Measurements from ENCODE around the gene MAP2K7. TPM values are rescaled to one million over a fixed set of nuclear protein-coding genes. Genes with fewer than 3 reads are reported as not detected.

MAP2K7 gene
- polyA plus RNA-seq, 1 donor (not counting 4 experiments of a cell fraction or from before 2014, with no cell fraction given) = 8.4 TPM

DNA sequence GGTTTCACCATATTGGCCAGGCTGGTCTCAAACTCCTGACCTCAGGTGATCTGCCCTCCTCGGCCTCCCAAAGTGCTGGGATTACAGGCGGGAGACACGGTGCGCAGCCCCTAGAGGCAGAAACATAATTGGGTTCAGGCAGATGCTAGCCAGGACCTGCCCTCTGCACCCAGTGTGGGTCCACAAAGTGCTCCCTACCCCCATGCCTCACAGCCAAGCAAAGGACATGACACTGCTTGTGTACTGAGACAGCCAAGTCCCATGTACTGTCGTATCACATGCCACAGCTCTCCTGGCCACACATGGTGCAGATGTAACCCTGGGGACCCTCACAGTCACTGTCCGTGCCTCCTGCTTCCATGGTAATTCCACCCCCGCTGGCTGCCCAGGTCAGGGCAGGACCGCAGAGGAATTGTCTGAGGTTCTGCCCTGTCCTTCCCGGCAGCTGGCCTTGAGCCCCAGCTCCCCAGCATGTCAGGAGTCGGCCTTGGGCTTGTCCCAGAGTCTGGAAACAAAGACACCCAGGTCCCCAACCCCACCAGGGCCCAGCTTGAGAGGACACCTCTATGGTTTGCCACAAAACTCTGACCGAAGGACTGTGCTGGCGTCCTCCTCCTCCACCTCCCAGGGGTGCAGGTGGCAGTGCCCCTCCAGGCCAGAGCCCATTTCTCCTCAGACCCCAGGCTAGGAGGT is 37.1 kb upstream of the MAP2K7 start:
- dilution Hi-C loops (cut with MboI; ENCODE audit: extremely low pct_ligation_motif_present, low sequenced_read_pairs) = no loop called here
- Histone ChIP-seq H3K9me1 (ENCODE audit: control insufficient read depth, extremely low read depth, insufficient read depth, low read length) (no peaks in the 10 kb centered on the region), H3K27me3 (ENCODE audit: control insufficient read depth, extremely low read depth, insufficient read depth, low read length) (no peaks in the 10 kb centered on the region), H3K9me3 (ENCODE audit: control insufficient read depth, low read depth, low read length) (no peaks in the 10 kb centered on the region), H3K36me3 (ENCODE audit: control insufficient read depth in 2 of 2, extremely low read depth in 1 of 2, insufficient read depth in 2 of 2, low read length in 2 of 2) (no peaks in the 10 kb centered on the region), H4K20me1 (ENCODE audit: control insufficient read depth, extremely low read depth, insufficient read depth, low read length) (no peaks in the 10 kb centered on the region), H3K79me2 (ENCODE audit: control insufficient read depth, insufficient read depth, low read length) (no peaks in the 10 kb centered on the region), H3K27ac (ENCODE audit: control insufficient read depth, insufficient read depth, low read length) (no peak overlapping the region), H2AFZ (ENCODE audit: control insufficient read depth, low read length) (no peak overlapping the region), H3K9ac (ENCODE audit: control insufficient read depth, extremely low read depth, insufficient read depth, low read length) (no peak overlapping the region), H3K4me3 (ENCODE audit: control insufficient read depth in 2 of 3, extremely low read depth in 1 of 3, insufficient read depth in 2 of 3, low read depth in 1 of 3, low read length in 3 of 3) (no peak overlapping the region), H3K4me1 (ENCODE audit: control insufficient read depth, extremely low read depth, insufficient read depth, low read length) (peaks cover 22% of the 10 kb centered on the region), H3K4me2 (ENCODE audit: control insufficient read depth, extremely low read depth, insufficient read depth, low read depth, low read length) (no peak overlapping the region)
- DNase-seq (ENCODE audit: low read depth, low spot score) (no peak), FAIRE-seq (no peak)
- TF ChIP-seq, protein P1, sequence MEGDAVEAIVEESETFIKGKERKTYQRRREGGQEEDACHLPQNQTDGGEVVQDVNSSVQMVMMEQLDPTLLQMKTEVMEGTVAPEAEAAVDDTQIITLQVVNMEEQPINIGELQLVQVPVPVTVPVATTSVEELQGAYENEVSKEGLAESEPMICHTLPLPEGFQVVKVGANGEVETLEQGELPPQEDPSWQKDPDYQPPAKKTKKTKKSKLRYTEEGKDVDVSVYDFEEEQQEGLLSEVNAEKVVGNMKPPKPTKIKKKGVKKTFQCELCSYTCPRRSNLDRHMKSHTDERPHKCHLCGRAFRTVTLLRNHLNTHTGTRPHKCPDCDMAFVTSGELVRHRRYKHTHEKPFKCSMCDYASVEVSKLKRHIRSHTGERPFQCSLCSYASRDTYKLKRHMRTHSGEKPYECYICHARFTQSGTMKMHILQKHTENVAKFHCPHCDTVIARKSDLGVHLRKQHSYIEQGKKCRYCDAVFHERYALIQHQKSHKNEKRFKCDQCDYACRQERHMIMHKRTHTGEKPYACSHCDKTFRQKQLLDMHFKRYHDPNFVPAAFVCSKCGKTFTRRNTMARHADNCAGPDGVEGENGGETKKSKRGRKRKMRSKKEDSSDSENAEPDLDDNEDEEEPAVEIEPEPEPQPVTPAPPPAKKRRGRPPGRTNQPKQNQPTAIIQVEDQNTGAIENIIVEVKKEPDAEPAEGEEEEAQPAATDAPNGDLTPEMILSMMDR (optimal IDR thresholded peaks at IDR 0.05 in 1 of 3, IDR thresholded peaks at IDR 0.05 in 1 of 3, conservative IDR thresholded peaks at IDR 0.05 in 1 of 3; ENCODE audit: extremely low read depth in 1 of 3, insufficient read depth in 2 of 3, low read length in 3 of 3) = no peak
- no peak for TF ChIP-seq EZH2 (IDR thresholded peaks at IDR 0.05; ENCODE audit: low read length)

DNA sequence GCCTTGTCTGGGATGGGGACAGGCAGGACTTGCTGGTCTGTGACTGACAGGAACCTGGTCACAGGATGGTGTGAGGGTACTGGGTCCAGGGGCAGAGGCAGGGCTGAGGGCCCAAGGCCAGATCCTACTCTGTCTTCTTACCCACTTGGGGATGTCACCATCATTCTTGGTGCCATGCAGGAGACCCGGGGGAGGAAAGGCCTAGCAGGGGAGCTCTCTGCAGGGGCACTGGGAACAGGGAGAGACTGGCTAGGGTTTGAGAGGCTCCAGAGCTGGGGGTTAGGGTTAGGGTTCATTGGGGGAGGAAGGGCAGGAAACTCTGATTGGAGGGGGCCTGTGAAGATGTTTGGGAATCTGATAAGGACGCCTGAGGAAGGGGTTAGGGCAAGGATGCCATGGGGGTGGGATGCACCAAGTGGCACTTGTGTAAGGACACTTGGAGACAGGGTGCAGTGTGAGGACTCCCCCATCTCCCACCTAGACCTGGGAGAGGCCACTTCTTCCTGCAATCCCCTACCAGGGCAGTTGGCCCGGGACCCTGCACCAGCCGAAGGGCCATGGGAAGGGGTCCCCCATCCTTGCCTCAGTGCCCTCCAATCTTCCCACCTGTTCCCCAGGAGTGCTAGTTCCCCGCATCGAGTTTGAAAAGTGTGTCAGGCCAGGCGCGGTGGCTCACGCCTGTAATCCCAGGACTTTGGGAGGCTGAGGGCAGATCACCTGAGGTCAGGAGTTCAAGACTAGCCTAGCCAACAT is 36.4 kb upstream of the MAP2K7 start:
- FAIRE-seq (no peak), DNase-seq (ENCODE audit: low read depth, low spot score) (no peak)
- Histone ChIP-seq H3K36me3 (ENCODE audit: control insufficient read depth in 2 of 2, extremely low read depth in 1 of 2, insufficient read depth in 2 of 2, low read length in 2 of 2) (no peaks in the 10 kb centered on the region), H3K9me1 (ENCODE audit: control insufficient read depth, extremely low read depth, insufficient read depth, low read length) (no peaks in the 10 kb centered on the region), H3K4me2 (ENCODE audit: control insufficient read depth, extremely low read depth, insufficient read depth, low read depth, low read length) (no peak overlapping the region), H4K20me1 (ENCODE audit: control insufficient read depth, extremely low read depth, insufficient read depth, low read length) (peaks cover 2% of the 10 kb centered on the region), H2AFZ (ENCODE audit: control insufficient read depth, low read length) (no peak overlapping the region), H3K79me2 (ENCODE audit: control insufficient read depth, insufficient read depth, low read length) (no peaks in the 10 kb centered on the region), H3K9me3 (ENCODE audit: control insufficient read depth, low read depth, low read length) (no peaks in the 10 kb centered on the region), H3K9ac (ENCODE audit: control insufficient read depth, extremely low read depth, insufficient read depth, low read length) (no peak overlapping the region), H3K27me3 (ENCODE audit: control insufficient read depth, extremely low read depth, insufficient read depth, low read length) (peaks cover 1% of the 10 kb centered on the region), H3K4me3 (ENCODE audit: control insufficient read depth in 2 of 3, extremely low read depth in 1 of 3, insufficient read depth in 2 of 3, low read depth in 1 of 3, low read length in 3 of 3) (no peak overlapping the region), H3K4me1 (ENCODE audit: control insufficient read depth, extremely low read depth, insufficient read depth, low read length) (peaks cover 26% of the 10 kb centered on the region), H3K27ac (ENCODE audit: control insufficient read depth, insufficient read depth, low read length) (no peak overlapping the region)
- dilution Hi-C loops (cut with MboI; ENCODE audit: extremely low pct_ligation_motif_present, low sequenced_read_pairs) = no loop called here
- TF ChIP-seq EZH2 (IDR thresholded peaks at IDR 0.05; ENCODE audit: low read length) = no peak
- TF ChIP-seq, protein P1 (optimal IDR thresholded peaks at IDR 0.05 in 1 of 3, IDR thresholded peaks at IDR 0.05 in 1 of 3, conservative IDR thresholded peaks at IDR 0.05 in 1 of 3; ENCODE audit: extremely low read depth in 1 of 3, insufficient read depth in 2 of 3, low read length in 3 of 3) = no peak
